K562 (cell line): ENCODE measurements around the gene TAS1R3. TPM values are rescaled to one million over a fixed set of nuclear protein-coding genes. Genes with fewer than 3 reads are reported as not detected.
A peak's percentile ranks its signal among the peaks of the same experiment; 100 is the strongest.

Experiments
- ATAC-seq: fragments of 200-7000 bp; cut with Tn5 transposase; 3 replicates; pipeline ENCODE4 v1.9.1; 2020; ENCODE audit warnings: moderate library complexity
- BruUV-seq: library from RNA; stranded (reverse); fragments of 400-500 nt; replicated peaks from 2 replicates; lab custom pipeline; 2021; lab: Mats Ljungman, UMichigan
- CTCF ChIA-PET: fragments of 300-600 bp; formaldehyde crosslinking; extraction: SDS; loops from one replicate; lab custom pipeline; 2021; ENCODE audit warnings: low intra/inter-chr PET ratio; lab: Yijun Ruan, JAX
- POLR2A ChIA-PET: fragments of 300-600, 350-650 bp; sonication (Branson Sonifier 250); formaldehyde crosslinking; extraction: SDS; loops from one replicate; lab custom pipeline; 2021; ENCODE audit warnings: antibody characterized with exemption, inconsistent platforms; lab: Yijun Ruan, JAX
- DNase-seq, 4 experiments: peaks; one replicate each; pipeline versions ENCODE4 v3.0.0 to v3.0.0-alpha.2; 2011 to 2018; ENCODE audit warnings: low spot score in 3 of 4, mixed read lengths in 3 of 4; ENCODE audit errors: extremely low read depth in 1 of 4
- FAIRE-seq: peaks from 2 replicates; lab custom pipeline; 2011; peaks lifted over from hg19 to GRCh38; lab: Jason Lieb, UNC
- H2AFZ ChIP-seq: 2 replicates; pipeline ENCODE4 v1.6.0; 2011; ENCODE audit warnings: low read depth, low read length, control low read depth, inconsistent platforms
- H3K27ac ChIP-seq: fragments of 200-600 bp; 3 replicates; pipeline ENCODE4 v1.8.0; 2011; ENCODE audit warnings: low read depth, mild to moderate bottlenecking, control low read depth, inconsistent platforms, low read length, moderate library complexity, mixed read lengths; ENCODE audit errors: extremely low read depth
- H3K27me3 ChIP-seq, 2 experiments: fragments of 300-600 bp in 1 of 2; 2 replicates in 1 of 2; 3 replicates in 1 of 2; pipeline versions ENCODE4 v1.6.0 to v1.8.0; 2011; ENCODE audit warnings: inconsistent platforms in 2 of 2, low read length in 2 of 2, mild to moderate bottlenecking in 1 of 2, mixed read lengths in 1 of 2, moderate library complexity in 1 of 2; ENCODE audit not compliant: control insufficient read depth in 2 of 2, insufficient read depth in 2 of 2
- H3K36me3 ChIP-seq: fragments of 300-600 bp; 3 replicates; pipeline ENCODE4 v1.8.0; 2011; ENCODE audit warnings: mild to moderate bottlenecking, low read length, inconsistent platforms; ENCODE audit not compliant: control insufficient read depth, insufficient read depth
- H3K4me1 ChIP-seq, 2 experiments: fragments of 200-600 bp in 1 of 2; replicated peaks in 1 of 2; 2 replicates in 1 of 2; 3 replicates in 1 of 2; pipeline versions ENCODE4 v1.5.1 to v1.8.0; 2011; ENCODE audit warnings: inconsistent platforms in 2 of 2, low read length in 2 of 2, mild to moderate bottlenecking in 1 of 2, mixed read lengths in 1 of 2, moderate library complexity in 1 of 2; ENCODE audit not compliant: control insufficient read depth in 2 of 2, insufficient read depth in 2 of 2
- H3K4me2 ChIP-seq: 2 replicates; pipeline ENCODE4 v1.6.1; 2011; ENCODE audit warnings: low read length, control low read depth, inconsistent platforms, mixed read lengths; ENCODE audit not compliant: insufficient read depth
- H3K4me3 ChIP-seq: fragments of 200-600 bp; sonication (generic), shearing (Covaris generic); 2 replicates; pipeline ENCODE4 v1.5.1; 2016; ENCODE audit warnings: control low read depth, inconsistent platforms
- H3K79me2 ChIP-seq: fragments of 200-600 bp; 3 replicates; pipeline ENCODE4 v1.8.0; 2011; ENCODE audit warnings: low read length, inconsistent platforms; ENCODE audit not compliant: control insufficient read depth, insufficient read depth
- H3K9ac ChIP-seq, 2 experiments: 2 replicates each; pipeline versions ENCODE4 v1.6.0 to v1.6.1; 2011; ENCODE audit warnings: low read depth in 2 of 2, low read length in 2 of 2, control low read depth in 1 of 2, inconsistent platforms in 1 of 2, mild to moderate bottlenecking in 1 of 2, mixed read lengths in 1 of 2; ENCODE audit not compliant: insufficient read depth in 1 of 2
- H3K9me1 ChIP-seq: one replicate; pipeline ENCODE4 v1.6.0; 2011; ENCODE audit warnings: inconsistent platforms, mild to moderate bottlenecking, low read length, moderate library complexity; ENCODE audit not compliant: control insufficient read depth, insufficient read depth
- H3K9me3 ChIP-seq: replicated peaks from 2 replicates; pipeline ENCODE4 v1.5.1; 2011; ENCODE audit warnings: low read depth, low read length, inconsistent platforms; ENCODE audit not compliant: control insufficient read depth, insufficient read depth
- H4K20me1 ChIP-seq: replicated peaks from 2 replicates; pipeline ENCODE4 v1.6.1; 2011; ENCODE audit warnings: low read length, inconsistent platforms, mixed read lengths; ENCODE audit not compliant: control insufficient read depth, insufficient read depth
- ARNT ChIP-seq, 2 experiments: fragments of 450-650 bp; IDR thresholded peaks; 2 replicates each; pipeline ENCODE4 v1.6.1; 2016; ENCODE audit warnings: mild to moderate bottlenecking in 1 of 2
- NKRF ChIP-seq: fragments of 450-650 bp; IDR thresholded peaks from 2 replicates; pipeline ENCODE4 v1.6.1; 2016; ENCODE audit warnings: borderline replicate concordance
- NR4A1 ChIP-seq, 2 experiments: fragments of 250-450 bp in 1 of 2; fragments of 450-650 bp in 1 of 2; sonication (Bioruptor Pico) in 1 of 2; IDR thresholded peaks; 2 replicates each; pipeline versions ENCODE4 v1.4.0 to v1.6.1; 2016 to 2020; ENCODE audit warnings: mild to moderate bottlenecking in 2 of 2, missing compliant biosample characterization in 1 of 2, missing genetic modification characterization in 1 of 2, moderate library complexity in 1 of 2
- PCBP1 ChIP-seq: fragments of 200-400 bp; formaldehyde crosslinking; IDR thresholded peaks from 2 replicates; pipeline ENCODE4 v1.6.1; 2018; ENCODE audit warnings: mild to moderate bottlenecking, low read depth, low read length; ENCODE audit not compliant: poor library complexity, severe bottlenecking
- TARDBP ChIP-seq: fragments of 450-650 bp; IDR thresholded peaks from 2 replicates; pipeline ENCODE4 v1.6.1; 2016
- VEZF1 ChIP-seq: fragments of 200-800 bp; sonication (Bioruptor generic); IDR thresholded peaks from 2 replicates; pipeline ENCODE4 v1.6.1; 2017; ENCODE audit warnings: missing genetic modification characterization, missing compliant biosample characterization
- ZNF445 ChIP-seq: fragments of 250-450 bp; sonication (Bioruptor Pico); IDR thresholded peaks from 2 replicates; pipeline ENCODE4 v1.4.0; 2020; ENCODE audit warnings: low read depth, mild to moderate bottlenecking, moderate library complexity
- ZNF551 ChIP-seq: fragments of 250-450 bp; sonication (Bioruptor Pico); IDR thresholded peaks from 2 replicates; pipeline ENCODE4 v1.5.0; 2021; ENCODE audit warnings: mild to moderate bottlenecking, moderate library complexity
- ZNF764 ChIP-seq: fragments of 250-450 bp; sonication (Bioruptor Pico); IDR thresholded peaks from 2 replicates; pipeline ENCODE4 v1.4.0; 2020; ENCODE audit warnings: low read depth, mild to moderate bottlenecking, moderate library complexity
- ZNF830 ChIP-seq: fragments of 250-450 bp; sonication (Bioruptor Pico); IDR thresholded peaks from 2 replicates; pipeline ENCODE4 v1.5.0; 2021; ENCODE audit warnings: mild to moderate bottlenecking
- WGBS: fragments of 100-300 bp; shearing (Covaris generic); methylation state at CpG from one replicate; pipeline ENCODE4 v1.1.6; 2016; ENCODE audit warnings: low coverage, mixed read lengths; ENCODE audit not compliant: insufficient coverage; ENCODE audit errors: missing lambda C conversion rate; 5-methylcytosine and 5-hydroxymethylcytosine counted together
- in situ Hi-C: fragments of 300-500 bp; cut with MboI; formaldehyde crosslinking; loops from 4 replicates; pipeline ENCODE4 v1.15.0; 2018; ENCODE audit warnings: inconsistent platforms, mixed read lengths
- intact Hi-C: fragments of 100-400 bp; cut with micrococcal nuclease; formaldehyde crosslinking; loops from 2 replicates; pipeline ENCODE4 v1.14.2; 2022
- polyA plus RNA-seq, 8 experiments: library from polyadenylated mRNA; depleted of rRNA in 4 of 8; stranded (reverse) in 5 of 8; unstranded in 3 of 8; fragments of >200 nt; fragmentation: Nextera tagmentation in 2 of 8; fragmentation: Illumina TruSeq in 1 of 8; extraction: Ambion mirVana in 2 of 8; extraction: Trizol in 1 of 8; gene quantifications; 2 replicates each; pipeline versions ENCODE4 v1.2.1 to v1.2.3, GENCODE V29; 2011 to 2014; ENCODE audit warnings: inconsistent platforms in 1 of 8, missing spikeins in 1 of 8
- total RNA-seq, 7 experiments: library from RNA; depleted of rRNA in 6 of 7; stranded (reverse); fragments of >200 nt in 6 of 7; fragmentation: Illumina TruSeq in 2 of 7; extraction: Trizol in 2 of 7; gene quantifications; 2 replicates each; pipeline versions ENCODE4 v1.2.1 to v1.2.3, GENCODE V29; 2011 to 2021; ENCODE audit warnings: low replicate concordance in 1 of 7
- TF ChIP-seq, protein P1 (sequence below): fragments of 250-450 bp; sonication (Bioruptor Pico); IDR thresholded peaks from 2 replicates; pipeline ENCODE4 v1.8.0; 2021; ENCODE audit warnings: moderate library complexity, mild to moderate bottlenecking, inconsistent platforms
- TF ChIP-seq, protein P2 (sequence below): fragments of 450-650 bp; formaldehyde crosslinking; IDR thresholded peaks from 2 replicates; pipeline ENCODE4 v1.4.0; 2022; ENCODE audit warnings: missing genetic modification characterization
- TF ChIP-seq, protein P3 (sequence below): fragments of 450-650 bp; formaldehyde crosslinking; IDR thresholded peaks from 2 replicates; pipeline ENCODE4 v1.4.0; 2020; ENCODE audit warnings: mild to moderate bottlenecking

TAS1R3 gene
- total and polyA plus RNA-seq, 9 of the 15 experiments (the other 6 are each of a cell fraction or from before 2014, with no cell fraction given), result 0.07 to 0.13 TPM; not detected in 7

- TF ChIP-seq, protein P1, sequence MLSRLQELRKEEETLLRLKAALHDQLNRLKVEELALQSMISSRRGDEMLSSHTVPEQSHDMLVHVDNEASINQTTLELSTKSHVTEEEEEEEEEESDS (CRISPR knock-in tag), result no peak
These were observed 25.8 kb downstream of the TAS1R3 start (continued) for GRCh38 chr1:1356796-1357401.

GRCh38 chr1:1357871-1358432 lies 26.9 kb downstream of the TAS1R3 start:
- ChIA-PET POLR2A (interaction anchor here (1.0 to 1.3 kb wide), 2 partner anchors 12 to 14 kb away, joined by 3 to 5 read pairs; no protein-coding TSS in a partner anchor), CTCF (no interaction called here)
- no peaks in the 10 kb centered on the region for H3K36me3 ChIP-seq
- in situ Hi-C loops (no loop called here), intact Hi-C loops (no loop called here)
- TSS peak; percentile 81 for BruUV-seq
- ATAC-seq, result peak; percentile 6
- H3K4me2 ChIP-seq, result peak overlapping the region; percentile 71
- H3K9ac ChIP-seq, result peak overlapping the region; percentile 74 to 89
- H4K20me1 ChIP-seq, result no peaks in the 10 kb centered on the region
- 0 out of 2 replicates have a peak, but pooled peaks cover 2% of the 10 kb centered on the region for H3K9me3 ChIP-seq
- FAIRE-seq, result peak; percentile 6
- H3K4me1 ChIP-seq, result peaks cover 19 to 86% of the 10 kb centered on the region in 2 experiments
- H3K4me3 ChIP-seq, result peak overlapping the region; percentile 33
- DNase-seq, result no peak
- peak overlapping the region; percentile 74 for H3K27ac ChIP-seq
- 40% methylated on average over 18 of the region's 18 CpGs for WGBS
- H3K79me2 ChIP-seq, result peaks cover 10% of the 10 kb centered on the region; the same call in 2 of the 3 replicates
- no peaks in the 10 kb centered on the region for H3K9me1 ChIP-seq
- peak overlapping the region; percentile 99 for H2AFZ ChIP-seq
- no peaks in the 10 kb centered on the region; a peak in 1 of 5 replicates for H3K27me3 ChIP-seq
- TF ChIP-seq PCBP1 (no peak), ZNF830 (CRISPR knock-in tag) (no peak), NKRF (0 out of 2 replicates have a peak, but pooled peaks have one; percentile 14), ZNF551 (CRISPR knock-in tag) (no peak), NR4A1 (CRISPR knock-in tag; IDR thresholded peaks at IDR 0.05) (no peak), NR4A1 (tag; IDR thresholded peaks at IDR 0.05) (no peak), ZNF764 (no peak), ARNT (IDR thresholded peaks at IDR 0.05) (0 out of 4 replicates have a peak, but pooled peaks of 1 of the 2 experiments have one; percentile 11), TARDBP (no peak), ZNF445 (no peak), VEZF1 (no peak)
- TF ChIP-seq, protein P2, sequence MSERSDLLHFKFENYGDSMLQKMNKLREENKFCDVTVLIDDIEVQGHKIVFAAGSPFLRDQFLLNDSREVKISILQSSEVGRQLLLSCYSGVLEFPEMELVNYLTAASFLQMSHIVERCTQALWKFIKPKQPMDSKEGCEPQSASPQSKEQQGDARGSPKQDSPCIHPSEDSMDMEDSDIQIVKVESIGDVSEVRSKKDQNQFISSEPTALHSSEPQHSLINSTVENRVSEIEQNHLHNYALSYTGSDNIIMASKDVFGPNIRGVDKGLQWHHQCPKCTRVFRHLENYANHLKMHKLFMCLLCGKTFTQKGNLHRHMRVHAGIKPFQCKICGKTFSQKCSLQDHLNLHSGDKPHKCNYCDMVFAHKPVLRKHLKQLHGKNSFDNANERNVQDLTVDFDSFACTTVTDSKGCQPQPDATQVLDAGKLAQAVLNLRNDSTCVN (CRISPR knock-in tag), result no peak
- TF ChIP-seq, protein P3, sequence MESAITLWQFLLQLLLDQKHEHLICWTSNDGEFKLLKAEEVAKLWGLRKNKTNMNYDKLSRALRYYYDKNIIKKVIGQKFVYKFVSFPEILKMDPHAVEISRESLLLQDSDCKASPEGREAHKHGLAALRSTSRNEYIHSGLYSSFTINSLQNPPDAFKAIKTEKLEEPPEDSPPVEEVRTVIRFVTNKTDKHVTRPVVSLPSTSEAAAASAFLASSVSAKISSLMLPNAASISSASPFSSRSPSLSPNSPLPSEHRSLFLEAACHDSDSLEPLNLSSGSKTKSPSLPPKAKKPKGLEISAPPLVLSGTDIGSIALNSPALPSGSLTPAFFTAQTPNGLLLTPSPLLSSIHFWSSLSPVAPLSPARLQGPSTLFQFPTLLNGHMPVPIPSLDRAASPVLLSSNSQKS (CRISPR knock-in tag), result no peak
